Endothelial cell of umbilical vein (primary cell): Measurements from ENCODE around the gene PANX2. TPM values are rescaled to one million over a fixed set of nuclear protein-coding genes. Genes with fewer than 3 reads are reported as not detected.

Experiments
- BruUV-seq: library from RNA; stranded (reverse); fragments of 400-500 nt; replicated peaks from 2 replicates; lab custom pipeline; 2021; lab: Mats Ljungman, UMichigan
- CTCF ChIA-PET: fragments of 300-600, 350-600 bp; sonication (Branson Sonifier 250); formaldehyde crosslinking; loops from one replicate; lab custom pipeline; 2021; ENCODE audit warnings: antibody characterized with exemption, inconsistent platforms; lab: Charles Lee
- POLR2A ChIA-PET: fragments of 300-600, 350-600 bp; sonication (Branson Sonifier 250); formaldehyde crosslinking; loops from one replicate; lab custom pipeline; 2021; ENCODE audit warnings: antibody characterized with exemption, inconsistent platforms; lab: Charles Lee
- DNase-seq: peaks from one replicate; pipeline ENCODE4 v3.0.0-alpha.2; 2011; ENCODE audit warnings: low read depth, low spot score
- FAIRE-seq: peaks from 2 replicates; lab custom pipeline; 2011; peaks lifted over from hg19 to GRCh38; lab: Jason Lieb, UNC
- H2AFZ ChIP-seq: 2 replicates; pipeline ENCODE4 v1.6.0; 2012; ENCODE audit warnings: low read depth, low read length, control low read depth, inconsistent platforms
- H3K27ac ChIP-seq: 2 replicates; pipeline ENCODE4 v1.5.1; 2011; ENCODE audit warnings: low read depth, mild to moderate bottlenecking, control low read depth, low read length, moderate library complexity; ENCODE audit not compliant: insufficient read depth
- H3K27me3 ChIP-seq, 2 experiments: 2 replicates each; pipeline versions ENCODE4 v1.6.0 to v1.6.1; 2011; ENCODE audit warnings: low read length in 2 of 2, mixed read lengths in 1 of 2; ENCODE audit not compliant: control insufficient read depth in 2 of 2, insufficient read depth in 2 of 2
- H3K36me3 ChIP-seq, 2 experiments: 2 replicates in 1 of 2; 3 replicates in 1 of 2; pipeline ENCODE4 v1.5.1; 2011; ENCODE audit warnings: low read length in 2 of 2, mild to moderate bottlenecking in 1 of 2, moderate library complexity in 1 of 2; ENCODE audit not compliant: control insufficient read depth in 2 of 2, insufficient read depth in 2 of 2; ENCODE audit errors: extremely low read depth in 1 of 2
- H3K4me1 ChIP-seq: 3 replicates; pipeline ENCODE4 v1.5.1; 2011; ENCODE audit warnings: mild to moderate bottlenecking, low read length; ENCODE audit not compliant: control insufficient read depth, insufficient read depth; ENCODE audit errors: extremely low read depth
- H3K4me2 ChIP-seq: 2 replicates; pipeline ENCODE4 v1.6.1; 2011; ENCODE audit warnings: low read length, control low read depth, mixed read lengths; ENCODE audit not compliant: insufficient read depth
- H3K4me3 ChIP-seq, 3 experiments: fragments of 200-600 bp in 1 of 3; sonication (generic), shearing (Covaris generic) in 1 of 3; replicated peaks in 1 of 3; 2 replicates each; pipeline ENCODE4 v1.5.1; 2011 to 2016; ENCODE audit warnings: control low read depth in 3 of 3, low read length in 3 of 3, mild to moderate bottlenecking in 2 of 3, inconsistent platforms in 1 of 3, low read depth in 1 of 3, moderate library complexity in 1 of 3; ENCODE audit not compliant: insufficient read depth in 1 of 3
- H3K79me2 ChIP-seq: 2 replicates; pipeline ENCODE4 v1.6.0; 2012; ENCODE audit warnings: low read length, inconsistent platforms; ENCODE audit not compliant: control insufficient read depth, insufficient read depth
- H3K9ac ChIP-seq: replicated peaks from 2 replicates; pipeline ENCODE3; 2011; ENCODE audit warnings: low read length, control low read depth; ENCODE audit not compliant: insufficient read depth; ENCODE audit errors: extremely low read depth
- H3K9me1 ChIP-seq: replicated peaks from 3 replicates; pipeline ENCODE4 v1.6.0; 2011; ENCODE audit warnings: mild to moderate bottlenecking, low read length; ENCODE audit not compliant: control insufficient read depth, insufficient read depth; ENCODE audit errors: extremely low read depth
- H3K9me3 ChIP-seq: replicated peaks from 2 replicates; pipeline ENCODE4 v1.5.1; 2012; ENCODE audit warnings: low read length, inconsistent platforms; ENCODE audit not compliant: control insufficient read depth, insufficient read depth
- H4K20me1 ChIP-seq: replicated peaks from 2 replicates; pipeline ENCODE3; 2011; ENCODE audit warnings: mild to moderate bottlenecking, low read length; ENCODE audit not compliant: control insufficient read depth, insufficient read depth; ENCODE audit errors: extremely low read depth
- CTCF ChIP-seq, 2 donors: IDR thresholded peaks; 1 replicate in 1 of 2; 2 replicates in 1 of 2; pipeline ENCODE4 v1.5.1; 2011; ENCODE audit warnings: low read length in 2 of 2, mild to moderate bottlenecking in 2 of 2, moderate library complexity in 2 of 2, control low read depth in 1 of 2, inconsistent platforms in 1 of 2, low read depth in 1 of 2; ENCODE audit not compliant: insufficient read depth in 1 of 2; ENCODE audit errors: extremely low read depth in 1 of 2
- EZH2 ChIP-seq: IDR thresholded peaks from 2 replicates; pipeline ENCODE4 v1.6.1; 2012; ENCODE audit warnings: borderline replicate concordance, low read depth, mild to moderate bottlenecking, moderate library complexity, low read length, inconsistent platforms; ENCODE audit not compliant: severe bottlenecking
- GATA2 ChIP-seq: IDR thresholded peaks from 2 replicates; pipeline ENCODE4 v1.7.0; 2011; ENCODE audit warnings: low read depth, mild to moderate bottlenecking, moderate library complexity, mixed read lengths, low read length; ENCODE audit not compliant: insufficient read length, insufficient read depth
- JUN ChIP-seq: IDR thresholded peaks from 2 replicates; pipeline ENCODE4 v1.6.1; 2011; ENCODE audit warnings: borderline replicate concordance, low read depth; ENCODE audit not compliant: insufficient read length, insufficient read depth
- MAX ChIP-seq: IDR thresholded peaks from 2 replicates; pipeline ENCODE4 v1.6.1; 2011; ENCODE audit not compliant: insufficient read depth, insufficient read length
- MYC ChIP-seq: IDR thresholded peaks from one replicate; pipeline ENCODE4 v1.6.1; 2011; ENCODE audit warnings: mild to moderate bottlenecking, low read depth, low read length
- POLR2A ChIP-seq: IDR thresholded peaks from 2 replicates; pipeline ENCODE4 v1.6.1; 2012; ENCODE audit warnings: low read depth, mild to moderate bottlenecking, control low read depth, low read length
- POLR2AphosphoS5 ChIP-seq: IDR thresholded peaks from 2 replicates; pipeline ENCODE4 v1.6.1; 2012; ENCODE audit warnings: low read depth, mild to moderate bottlenecking, control low read depth, low read length, moderate library complexity; ENCODE audit not compliant: insufficient read depth
- dilution Hi-C: fragments of 300-500 bp; cut with MboI; formaldehyde crosslinking; loops from one replicate; pipeline ENCODE4 v1.15.0; 2019; ENCODE audit warnings: low sequenced_read_pairs; ENCODE audit not compliant: extremely low pct_ligation_motif_present
- intact Hi-C: fragments of 100-400 bp; cut with micrococcal nuclease; formaldehyde crosslinking; loops from one replicate; pipeline ENCODE4 v1.10.0; 2022
- polyA plus RNA-seq, 4 experiments: library from polyadenylated mRNA; depleted of rRNA in 3 of 4; stranded (reverse) in 3 of 4; unstranded in 1 of 4; fragments of >200 nt; gene quantifications; 2 replicates each; pipeline versions ENCODE4 v1.2.1 to v1.2.3, GENCODE V29; 2011 to 2012; ENCODE audit warnings: missing spikeins in 1 of 4
- total RNA-seq: library from RNA; stranded (reverse); gene quantifications from 2 replicates; pipeline ENCODE4 v1.2.3, GENCODE V29; 2021

PANX2 gene
- total and polyA plus RNA-seq, 2 donors (not counting 3 experiments of a cell fraction or from before 2014, with no cell fraction given): 2.5 to 5.1 TPM

- Histone ChIP-seq H3K27me3 (no peaks in the 10 kb centered on the region), H3K4me1 (no peaks in the 10 kb centered on the region), H3K4me3 (no peak overlapping the region), H3K9me1 (no peaks in the 10 kb centered on the region), H3K79me2 (no peaks in the 10 kb centered on the region), H3K36me3 (peaks cover 16 to 28% of the 10 kb centered on the region in 2 experiments), H3K27ac (no peak overlapping the region), H4K20me1 (no peaks in the 10 kb centered on the region), H3K9me3 (no peaks in the 10 kb centered on the region), H3K9ac (no peak overlapping the region), H3K4me2 (no peak overlapping the region), H2AFZ (no peak overlapping the region)
- dilution Hi-C loops: no loop called here
- ChIA-PET CTCF (interaction anchor here (1.0 kb wide), 1 partner anchor 114 kb away, joined by 3 read pairs; no protein-coding TSS in a partner anchor), POLR2A (no interaction called here)
- DNase-seq: no peak
- no peak for TF ChIP-seq JUN
- TF ChIP-seq MAX: no peak
- intact Hi-C loops: no loop called here
- FAIRE-seq: no peak
- BruUV-seq: no TSS peak
Measured at GRCh38 chr22:50145721-50146438, 24.7 kb upstream of the PANX2 start.

- TF ChIP-seq POLR2AphosphoS5 (no peak), MAX (no peak), POLR2A (no peak), JUN (no peak), MYC (no peak), EZH2 (no peak), GATA2 (no peak), CTCF (IDR thresholded peaks at IDR 0.05; ENCODE audit: extremely low read depth in 1 of 2, insufficient read depth in 1 of 2, low read depth in 1 of 2, low read length in 2 of 2) (peak in 1 of 2 donors; percentile 10)
- Histone ChIP-seq H3K79me2 (no peaks in the 10 kb centered on the region), H3K4me3 (no peak overlapping the region), H3K27ac (no peak overlapping the region), H3K4me2 (no peak overlapping the region), H3K4me1 (no peaks in the 10 kb centered on the region), H3K9me3 (no peaks in the 10 kb centered on the region), H3K36me3 (peaks cover 16 to 33% of the 10 kb centered on the region in 2 experiments), H3K9ac (no peak overlapping the region), H3K9me1 (no peaks in the 10 kb centered on the region), H4K20me1 (no peaks in the 10 kb centered on the region), H2AFZ (no peak overlapping the region), H3K27me3 (no peaks in the 10 kb centered on the region)
- no TSS peak for BruUV-seq
- FAIRE-seq: no peak
- POLR2A ChIA-PET: no interaction called here
- intact Hi-C loops: no loop called here
- dilution Hi-C loops: no loop called here
- no peak for DNase-seq
- CTCF ChIA-PET: interaction anchor here (1.0 kb wide), 1 partner anchor 115 kb away, joined by 3 read pairs; no protein-coding TSS in a partner anchor
Measured at GRCh38 chr22:50146439-50147238, 23.9 kb upstream of the PANX2 start.
